HepG2 (cell line): ENCODE results near the gene TP53. TPM values are rescaled to one million over a fixed set of nuclear protein-coding genes. Genes with fewer than 3 reads are reported as not detected.

Source experiments
- ATAC-seq: fragments of 200-7000 bp; cut with Tn5 transposase; 3 replicates; pipeline ENCODE4 v1.9.1; 2020; ENCODE audit warnings: mild to moderate bottlenecking, moderate library complexity
- BruUV-seq: library from RNA; stranded (reverse); fragments of 400-500 nt; replicated peaks from 2 replicates; lab custom pipeline; 2021; lab: Mats Ljungman, UMichigan
- CTCF ChIA-PET: fragments of 300-600 bp; formaldehyde crosslinking; extraction: SDS; loops from one replicate; lab custom pipeline; 2021; ENCODE audit warnings: low total read pairs, inconsistent platforms, low intra/inter-chr PET ratio; lab: Yijun Ruan, JAX
- POLR2A ChIA-PET: fragments of 350-600 bp; sonication (Branson Sonifier 250); formaldehyde crosslinking; loops from one replicate; lab custom pipeline; 2020; ENCODE audit warnings: antibody characterized with exemption, inconsistent platforms; lab: Yijun Ruan, JAX
- DNase-seq: peaks from one replicate; pipeline ENCODE4 v3.0.0-alpha.2; 2015; ENCODE audit warnings: low spot score
- FAIRE-seq: peaks from 3 replicates; lab custom pipeline; 2011; peaks lifted over from hg19 to GRCh38; lab: Jason Lieb, UNC
- H2AFZ ChIP-seq: one replicate; pipeline ENCODE4 v1.6.1; 2011; ENCODE audit warnings: low read length, inconsistent platforms
- H3K27ac ChIP-seq: fragments of 300-600 bp; 3 replicates; pipeline ENCODE4 v1.8.0; 2011; ENCODE audit warnings: mixed run types, mild to moderate bottlenecking, mixed read lengths, low read length, inconsistent platforms; ENCODE audit not compliant: insufficient read depth; ENCODE audit errors: extremely low read length
- H3K27me3 ChIP-seq, 2 experiments: fragments of 200-600 bp in 1 of 2; 2 replicates in 1 of 2; 3 replicates in 1 of 2; pipeline versions ENCODE4 v1.6.0 to v1.8.0; 2011; ENCODE audit warnings: low read length in 2 of 2, mild to moderate bottlenecking in 2 of 2, moderate library complexity in 2 of 2, inconsistent platforms in 1 of 2; ENCODE audit not compliant: insufficient read depth in 2 of 2, control insufficient read depth in 1 of 2
- H3K36me3 ChIP-seq, 2 experiments: fragments of 200-600 bp in 1 of 2; replicated peaks in 1 of 2; 2 replicates in 1 of 2; 3 replicates in 1 of 2; pipeline versions ENCODE4 v1.5.1 to v1.8.0; 2011; ENCODE audit warnings: low read length in 2 of 2, inconsistent platforms in 1 of 2; ENCODE audit not compliant: insufficient read depth in 2 of 2, control insufficient read depth in 1 of 2
- H3K4me1 ChIP-seq: 2 replicates; pipeline ENCODE4 v1.5.1; 2012; ENCODE audit warnings: low read length, inconsistent platforms; ENCODE audit not compliant: insufficient read depth
- H3K4me2 ChIP-seq: 2 replicates; pipeline ENCODE4 v1.6.0; 2011; ENCODE audit warnings: low read depth, low read length, inconsistent platforms
- H3K4me3 ChIP-seq, 3 experiments: fragments of 200-600 bp in 1 of 3; sonication (generic), shearing (Covaris generic) in 1 of 3; replicated peaks in 1 of 3; 2 replicates each; pipeline ENCODE4 v1.5.1; 2011 to 2016; ENCODE audit warnings: low read length in 3 of 3, inconsistent platforms in 2 of 3, low read depth in 2 of 3, mild to moderate bottlenecking in 2 of 3, control low read depth in 1 of 3, mixed read lengths in 1 of 3; ENCODE audit not compliant: insufficient read depth in 1 of 3
- H3K79me2 ChIP-seq: one replicate; pipeline ENCODE4 v1.6.1; 2011; ENCODE audit warnings: low read length, inconsistent platforms; ENCODE audit not compliant: insufficient read depth
- H3K9ac ChIP-seq: 2 replicates; pipeline ENCODE4 v1.6.0; 2011; ENCODE audit warnings: mild to moderate bottlenecking, low read depth, low read length, inconsistent platforms; ENCODE audit not compliant: insufficient read depth
- H3K9me3 ChIP-seq: 2 replicates; pipeline ENCODE4 v1.5.1; 2012; ENCODE audit warnings: mild to moderate bottlenecking, low read length
- H4K20me1 ChIP-seq: 2 replicates; pipeline ENCODE4 v1.6.0; 2011; ENCODE audit warnings: inconsistent platforms, mild to moderate bottlenecking, low read length, moderate library complexity; ENCODE audit not compliant: insufficient read depth
- GFI1 ChIP-seq: sonication (generic); formaldehyde crosslinking; IDR thresholded peaks from 2 replicates; pipeline ENCODE4 v1.5.0; 2020; ENCODE audit warnings: missing genetic modification reagents, mild to moderate bottlenecking, borderline replicate concordance
- MYNN ChIP-seq: sonication (generic); formaldehyde crosslinking; IDR thresholded peaks from 2 replicates; pipeline ENCODE4 v1.4.0; 2020; ENCODE audit warnings: mild to moderate bottlenecking, low read depth, missing genetic modification reagents
- RAD21 ChIP-seq: fragments of 450-650 bp; formaldehyde crosslinking; IDR thresholded peaks from 2 replicates; pipeline ENCODE4 v1.5.0; 2020; ENCODE audit warnings: mild to moderate bottlenecking
- RFX5 ChIP-seq: IDR thresholded peaks from 2 replicates; pipeline ENCODE4 v1.6.1; 2011; ENCODE audit warnings: low read depth, low read length, improper control_type of control experiment
- ZBTB8A ChIP-seq: sonication (generic); formaldehyde crosslinking; IDR thresholded peaks from 2 replicates; pipeline ENCODE4 v1.4.0; 2020; ENCODE audit warnings: mild to moderate bottlenecking, low read depth, missing genetic modification reagents, borderline replicate concordance
- ZFP36L2 ChIP-seq: sonication (generic); formaldehyde crosslinking; IDR thresholded peaks from 2 replicates; pipeline ENCODE4 v1.4.0; 2020; ENCODE audit warnings: missing genetic modification reagents
- ZNF205 ChIP-seq: IDR thresholded peaks from 2 replicates; pipeline ENCODE4 v1.6.1; 2018; ENCODE audit warnings: missing biosample characterization, missing genetic modification reagents
- ZNF431 ChIP-seq: sonication (generic); formaldehyde crosslinking; IDR thresholded peaks from 2 replicates; pipeline ENCODE4 v1.9.0; 2022; ENCODE audit warnings: missing genetic modification reagents, low read depth, mild to moderate bottlenecking, borderline replicate concordance
- ZNF460 ChIP-seq: sonication (generic); formaldehyde crosslinking; IDR thresholded peaks from 2 replicates; pipeline ENCODE4 v1.5.1; 2020; ENCODE audit warnings: missing genetic modification reagents, mild to moderate bottlenecking, borderline replicate concordance
- ZNF543 ChIP-seq: sonication (generic); formaldehyde crosslinking; IDR thresholded peaks from 2 replicates; pipeline ENCODE4 v1.4.0; 2020; ENCODE audit warnings: mild to moderate bottlenecking, missing genetic modification reagents
- ZNF549 ChIP-seq: sonication (generic); formaldehyde crosslinking; IDR thresholded peaks from 2 replicates; pipeline ENCODE4 v1.5.0; 2020; ENCODE audit warnings: missing genetic modification reagents
- ZNF572 ChIP-seq: sonication (generic); formaldehyde crosslinking; IDR thresholded peaks from 2 replicates; pipeline ENCODE4 v1.5.1; 2020; ENCODE audit warnings: mild to moderate bottlenecking, missing genetic modification reagents
- ZNF598 ChIP-seq: sonication (generic); formaldehyde crosslinking; IDR thresholded peaks from 2 replicates; pipeline ENCODE4 v1.5.1; 2020; ENCODE audit warnings: mild to moderate bottlenecking, missing genetic modification reagents, borderline replicate concordance
- ZNF660 ChIP-seq: sonication (generic); formaldehyde crosslinking; IDR thresholded peaks from 2 replicates; pipeline ENCODE4 v1.5.1; 2020; ENCODE audit warnings: mild to moderate bottlenecking, low read depth, missing genetic modification reagents, borderline replicate concordance
- WGBS: methylation state at CpG from one replicate; pipeline ENCODE4 v1.1.6; 2017; ENCODE audit warnings: low lambda C conversion rate; 5-methylcytosine and 5-hydroxymethylcytosine counted together
- in situ Hi-C: cut with HindIII; loops from 2 replicates; pipeline ENCODE4 v1.10.0; 2017; ENCODE audit warnings: low pct_unique_long_range_greater_than_20kb; ENCODE audit not compliant: extremely low pct_ligation_motif_present
- intact Hi-C: fragments of 100-400 bp; cut with micrococcal nuclease; formaldehyde crosslinking; loops from one replicate; pipeline ENCODE4 v1.10.0; 2022; ENCODE audit not compliant: unreplicated experiment
- polyA plus RNA-seq, 8 experiments: library from polyadenylated mRNA; depleted of rRNA in 3 of 8; stranded (reverse) in 7 of 8; unstranded in 1 of 8; fragments of >200 nt; fragmentation: Illumina TruSeq in 4 of 8; extraction: Trizol in 4 of 8; gene quantifications; 2 replicates each; pipeline versions ENCODE4 v1.2.1 to v1.2.3, GENCODE V29; 2011 to 2016; ENCODE audit warnings: low read depth in 4 of 8, missing spikeins in 1 of 8, mixed read lengths in 1 of 8; ENCODE audit not compliant: insufficient read depth in 1 of 8
- total RNA-seq, 5 experiments: library from RNA; depleted of rRNA; stranded (reverse); fragments of >200 nt; fragmentation: Illumina TruSeq; extraction: Trizol; gene quantifications; 2 replicates each; pipeline ENCODE4 v1.2.3, GENCODE V29; 2016; ENCODE audit warnings: low read depth in 1 of 5
- TF ChIP-seq, protein P1 (sequence below): sonication (generic); formaldehyde crosslinking; IDR thresholded peaks from 2 replicates; pipeline ENCODE4 v1.8.1; 2023; ENCODE audit warnings: mild to moderate bottlenecking, missing genetic modification reagents, borderline replicate concordance
- TF ChIP-seq, protein P2 (sequence below): sonication (generic); formaldehyde crosslinking; IDR thresholded peaks from 2 replicates; pipeline ENCODE4 v1.5.1; 2020; ENCODE audit warnings: missing genetic modification reagents, mild to moderate bottlenecking, borderline replicate concordance
- TF ChIP-seq, protein P3 (sequence below): sonication (generic); formaldehyde crosslinking; IDR thresholded peaks from 2 replicates; pipeline ENCODE4 v1.5.0; 2020; ENCODE audit warnings: mild to moderate bottlenecking, missing genetic modification reagents, borderline replicate concordance

Gene TP53
- total and polyA plus RNA-seq, 2 of the 13 experiments (the other 11 are each of a cell fraction or from before 2014, with no cell fraction given), result 17.1 to 29.9 TPM

DNA sequence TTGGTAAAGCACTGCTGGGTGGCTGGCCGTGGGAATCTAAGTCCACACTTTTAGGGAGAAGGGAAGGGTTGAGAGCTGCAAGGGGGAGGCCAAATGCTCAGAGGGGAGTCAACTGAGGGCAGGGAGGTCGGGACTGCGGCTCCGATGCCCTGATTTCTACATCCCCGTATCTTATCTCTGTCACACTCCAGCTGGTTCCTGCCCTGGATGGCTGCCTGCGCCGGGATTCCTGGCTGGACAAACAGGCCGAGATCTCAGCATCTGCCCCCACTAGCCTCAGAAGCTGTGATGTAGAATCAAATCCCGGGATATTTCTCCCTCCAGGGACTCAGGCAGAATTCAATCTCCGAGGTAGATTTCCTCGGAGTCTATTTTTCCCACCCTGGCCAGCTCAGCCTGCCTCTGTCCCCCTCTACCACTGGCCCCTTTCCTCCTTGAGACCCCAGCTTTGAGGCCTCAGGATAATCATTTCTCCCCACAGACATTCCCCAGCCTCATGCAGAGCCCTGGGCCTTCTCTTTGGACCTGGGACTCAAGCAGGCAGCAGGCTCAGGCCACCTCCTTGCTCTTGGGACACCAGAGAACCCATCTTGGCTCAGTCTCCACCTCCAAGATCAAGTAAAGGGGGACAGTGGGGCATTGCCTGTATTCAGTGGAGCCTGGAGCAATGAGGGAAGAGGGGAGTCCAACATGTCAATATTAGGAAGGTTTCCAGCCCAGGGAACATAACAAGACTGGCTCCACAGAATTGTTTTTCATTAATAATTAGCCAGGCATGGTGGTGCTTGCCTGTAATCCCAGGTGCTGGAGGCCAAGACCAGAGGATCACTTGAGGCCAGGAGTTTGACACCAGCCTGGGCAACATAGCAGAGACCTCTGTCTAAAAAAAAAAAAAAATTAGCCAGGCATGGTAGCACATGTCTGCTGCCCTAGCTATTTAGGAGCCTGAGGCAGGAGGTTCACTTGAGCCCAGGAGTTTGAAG lies 55.6 kb downstream of the TP53 start:
- ATAC-seq, result peak; percentile 19
- intact Hi-C loops (loop anchor here (5.0 kb wide), 2 partner anchors 41 to 56 kb away; partner anchors contain the start of genes TP53 and WRAP53), in situ Hi-C loops (loop anchor here (5.0 kb wide), 2 partner anchors 56 to 86 kb away; partner anchors contain the start of genes DNAH2, TP53 and WRAP53)
- peak overlapping the region; percentile 46 for H3K27ac ChIP-seq
- H4K20me1 ChIP-seq, result no peaks in the 10 kb centered on the region
- no peaks in the 10 kb centered on the region for H3K9me3 ChIP-seq
- peak overlapping the region; percentile 38 to 64 (median 39) for H3K4me3 ChIP-seq
- ChIA-PET CTCF (interaction anchor here (1.6 kb wide), 1 partner anchor 42 kb away, joined by 5 read pairs; no protein-coding TSS in a partner anchor), POLR2A (interaction anchor here (0.8 to 4.4 kb wide), 7 partner anchors 16 to 58 kb away, joined by 3 to 56 read pairs (median 9); partner anchors contain the start of genes ATP1B2, CD68, FXR2 and MPDU1)
- peak overlapping the region; percentile 81 for H2AFZ ChIP-seq
- peak; percentile 40 for FAIRE-seq
- WGBS, result 0% methylated on average over 11 of the region's 11 CpGs
- peaks cover 8% of the 10 kb centered on the region for H3K79me2 ChIP-seq
- no TSS peak for BruUV-seq
- peak overlapping the region; percentile 60; the same call in 1 of the 2 replicates for H3K9ac ChIP-seq
- peaks cover 56% of the 10 kb centered on the region for H3K4me1 ChIP-seq
- H3K36me3 ChIP-seq, result no peaks in the 10 kb centered on the region
- peak; percentile 63 for DNase-seq
- H3K4me2 ChIP-seq, result peak overlapping the region; percentile 86
- no peaks in the 10 kb centered on the region; a peak in 1 of 5 replicates for H3K27me3 ChIP-seq
- TF ChIP-seq ZNF543 (CRISPR knock-in tag), result no peak
- TF ChIP-seq, protein P1, sequence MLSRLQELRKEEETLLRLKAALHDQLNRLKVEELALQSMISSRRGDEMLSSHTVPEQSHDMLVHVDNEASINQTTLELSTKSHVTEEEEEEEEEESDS, result no peak
- TF ChIP-seq, protein P2, sequence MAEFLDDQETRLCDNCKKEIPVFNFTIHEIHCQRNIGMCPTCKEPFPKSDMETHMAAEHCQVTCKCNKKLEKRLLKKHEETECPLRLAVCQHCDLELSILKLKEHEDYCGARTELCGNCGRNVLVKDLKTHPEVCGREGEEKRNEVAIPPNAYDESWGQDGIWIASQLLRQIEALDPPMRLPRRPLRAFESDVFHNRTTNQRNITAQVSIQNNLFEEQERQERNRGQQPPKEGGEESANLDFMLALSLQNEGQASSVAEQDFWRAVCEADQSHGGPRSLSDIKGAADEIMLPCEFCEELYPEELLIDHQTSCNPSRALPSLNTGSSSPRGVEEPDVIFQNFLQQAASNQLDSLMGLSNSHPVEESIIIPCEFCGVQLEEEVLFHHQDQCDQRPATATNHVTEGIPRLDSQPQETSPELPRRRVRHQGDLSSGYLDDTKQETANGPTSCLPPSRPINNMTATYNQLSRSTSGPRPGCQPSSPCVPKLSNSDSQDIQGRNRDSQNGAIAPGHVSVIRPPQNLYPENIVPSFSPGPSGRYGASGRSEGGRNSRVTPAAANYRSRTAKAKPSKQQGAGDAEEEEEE (CRISPR knock-in tag), result no peak
- TF ChIP-seq ZNF205 (CRISPR knock-in tag), result no peak
- TF ChIP-seq MYNN (CRISPR knock-in tag), result no peak
- TF ChIP-seq ZNF549 (CRISPR knock-in tag), result no peak
- TF ChIP-seq GFI1 (CRISPR knock-in tag), result no peak
- no peak for TF ChIP-seq ZNF660 (CRISPR knock-in tag)
- TF ChIP-seq, protein P3, sequence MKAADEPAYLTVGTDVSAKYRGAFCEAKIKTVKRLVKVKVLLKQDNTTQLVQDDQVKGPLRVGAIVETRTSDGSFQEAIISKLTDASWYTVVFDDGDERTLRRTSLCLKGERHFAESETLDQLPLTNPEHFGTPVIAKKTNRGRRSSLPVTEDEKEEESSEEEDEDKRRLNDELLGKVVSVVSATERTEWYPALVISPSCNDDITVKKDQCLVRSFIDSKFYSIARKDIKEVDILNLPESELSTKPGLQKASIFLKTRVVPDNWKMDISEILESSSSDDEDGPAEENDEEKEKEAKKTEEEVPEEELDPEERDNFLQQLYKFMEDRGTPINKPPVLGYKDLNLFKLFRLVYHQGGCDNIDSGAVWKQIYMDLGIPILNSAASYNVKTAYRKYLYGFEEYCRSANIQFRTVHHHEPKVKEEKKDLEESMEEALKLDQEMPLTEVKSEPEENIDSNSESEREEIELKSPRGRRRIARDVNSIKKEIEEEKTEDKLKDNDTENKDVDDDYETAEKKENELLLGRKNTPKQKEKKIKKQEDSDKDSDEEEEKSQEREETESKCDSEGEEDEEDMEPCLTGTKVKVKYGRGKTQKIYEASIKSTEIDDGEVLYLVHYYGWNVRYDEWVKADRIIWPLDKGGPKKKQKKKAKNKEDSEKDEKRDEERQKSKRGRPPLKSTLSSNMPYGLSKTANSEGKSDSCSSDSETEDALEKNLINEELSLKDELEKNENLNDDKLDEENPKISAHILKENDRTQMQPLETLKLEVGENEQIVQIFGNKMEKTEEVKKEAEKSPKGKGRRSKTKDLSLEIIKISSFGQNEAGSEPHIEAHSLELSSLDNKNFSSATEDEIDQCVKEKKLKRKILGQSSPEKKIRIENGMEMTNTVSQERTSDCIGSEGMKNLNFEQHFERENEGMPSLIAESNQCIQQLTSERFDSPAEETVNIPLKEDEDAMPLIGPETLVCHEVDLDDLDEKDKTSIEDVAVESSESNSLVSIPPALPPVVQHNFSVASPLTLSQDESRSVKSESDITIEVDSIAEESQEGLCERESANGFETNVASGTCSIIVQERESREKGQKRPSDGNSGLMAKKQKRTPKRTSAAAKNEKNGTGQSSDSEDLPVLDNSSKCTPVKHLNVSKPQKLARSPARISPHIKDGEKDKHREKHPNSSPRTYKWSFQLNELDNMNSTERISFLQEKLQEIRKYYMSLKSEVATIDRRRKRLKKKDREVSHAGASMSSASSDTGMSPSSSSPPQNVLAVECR (CRISPR knock-in tag), result no peak; the same call in 1 of the 2 replicates
- TF ChIP-seq RAD21 (CRISPR knock-in tag), result no peak
- TF ChIP-seq ZNF572 (CRISPR knock-in tag), result no peak
- no peak for TF ChIP-seq ZNF460
- TF ChIP-seq ZBTB8A (CRISPR knock-in tag), result no peak
- TF ChIP-seq ZFP36L2 (CRISPR knock-in tag), result no peak
- TF ChIP-seq RFX5, result no peak
- TF ChIP-seq ZNF598, result no peak
- TF ChIP-seq ZNF431 (CRISPR knock-in tag), result no peak
